Common myeloid progenitor, CD34-positive (primary cell): Measurements from ENCODE around the gene TSPAN18.

Experiments used
- CTCF ChIA-PET: fragments of 350-600 bp; sonication (Branson Sonifier 250); formaldehyde crosslinking; loops from one replicate; lab custom pipeline; 2021; ENCODE audit warnings: antibody characterized with exemption; lab: Charles Lee
- POLR2A ChIA-PET: fragments of 350-600 bp; sonication (Branson Sonifier 250); formaldehyde crosslinking; loops from one replicate; lab custom pipeline; 2021; ENCODE audit warnings: antibody characterized with exemption; lab: Charles Lee
- DNase-seq, 3 donors: peaks; one replicate each; pipeline versions ENCODE4 v3.0.0 to v3.0.0-alpha.2; 2013
- H3K27ac ChIP-seq, 2 experiments: 1 replicate in 1 of 2; 2 replicates in 1 of 2; pipeline ENCODE4 v1.7.0; 2013; ENCODE audit warnings: inconsistent platforms in 2 of 2, low read length in 2 of 2, mild to moderate bottlenecking in 2 of 2, low read depth in 1 of 2, moderate library complexity in 1 of 2; ENCODE audit not compliant: severe bottlenecking in 2 of 2, insufficient read depth in 1 of 2, poor library complexity in 1 of 2
- H3K27me3 ChIP-seq, 5 experiments: replicated peaks in 2 of 5; 1 replicate in 3 of 5; 2 replicates in 2 of 5; pipeline versions ENCODE4 v1.6.1 to v1.7.0; 2013; ENCODE audit warnings: low read length in 4 of 5, mild to moderate bottlenecking in 2 of 5, moderate library complexity in 2 of 5, inconsistent platforms in 1 of 5; ENCODE audit not compliant: insufficient read depth in 5 of 5, control insufficient read depth in 4 of 5
- H3K36me3 ChIP-seq, 4 experiments: 1 replicate in 2 of 4; 2 replicates in 2 of 4; pipeline versions ENCODE4 v1.6.1 to v1.7.0; 2013; ENCODE audit warnings: low read length in 3 of 4, control low read depth in 1 of 4, mild to moderate bottlenecking in 1 of 4; ENCODE audit not compliant: control insufficient read depth in 4 of 4, insufficient read depth in 4 of 4
- H3K4me1 ChIP-seq, 4 experiments: 1 replicate in 3 of 4; 2 replicates in 1 of 4; pipeline versions ENCODE4 v1.6.1 to v1.7.1; 2013; ENCODE audit warnings: low read length in 3 of 4, mild to moderate bottlenecking in 3 of 4, control low read depth in 1 of 4, inconsistent platforms in 1 of 4, moderate library complexity in 1 of 4; ENCODE audit not compliant: control insufficient read depth in 4 of 4, insufficient read depth in 4 of 4; ENCODE audit errors: control extremely low read depth in 1 of 4
- H3K4me3 ChIP-seq, 7 experiments: 1 replicate in 4 of 7; 2 replicates in 3 of 7; pipeline versions ENCODE4 v1.5.1 to v1.7.0; 2013; ENCODE audit warnings: mild to moderate bottlenecking in 7 of 7, low read length in 6 of 7, moderate library complexity in 6 of 7, inconsistent platforms in 2 of 7, low read depth in 2 of 7, control low read depth in 1 of 7; ENCODE audit not compliant: insufficient read depth in 4 of 7, control insufficient read depth in 1 of 7; ENCODE audit errors: extremely low read depth in 1 of 7
- H3K9me3 ChIP-seq, 5 experiments: 1 replicate in 4 of 5; 2 replicates in 1 of 5; pipeline versions ENCODE4 v1.6.1 to v1.7.1; 2013; ENCODE audit warnings: low read length in 4 of 5, mild to moderate bottlenecking in 2 of 5, inconsistent platforms in 1 of 5, low read depth in 1 of 5, moderate library complexity in 1 of 5; ENCODE audit not compliant: control insufficient read depth in 4 of 5, insufficient read depth in 2 of 5; ENCODE audit errors: control extremely low read depth in 1 of 5
- WGBS: methylation state at CpG from one replicate; pipeline ENCODE4 v1.1.5; 2013; ENCODE audit not compliant: insufficient coverage; 5-methylcytosine and 5-hydroxymethylcytosine counted together

TSPAN18 gene

DNA sequence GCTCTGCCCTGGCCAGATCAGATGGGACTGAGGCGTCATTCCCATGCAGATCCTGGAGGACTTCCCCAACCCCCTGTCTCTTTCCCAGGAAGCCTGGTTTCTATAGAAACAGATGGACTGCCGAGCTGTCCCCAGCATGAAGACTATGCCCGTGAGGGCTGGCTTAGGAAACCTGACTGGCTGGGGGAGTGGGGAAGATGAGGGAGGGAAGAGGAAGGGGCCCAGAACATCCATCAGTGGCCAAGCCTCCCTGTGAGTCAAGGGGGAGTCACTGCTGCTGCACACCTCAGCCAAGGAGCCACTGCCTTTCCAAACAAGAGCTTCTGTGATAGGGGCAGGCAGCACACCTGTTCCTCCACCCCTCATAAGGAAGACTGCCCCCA lies 218.1 kb downstream of the TSPAN18 start:
- Histone ChIP-seq H3K4me3 (no peak overlapping the region), H3K36me3 (no peaks in the 10 kb centered on the region), H3K4me1 (peaks cover 3 to 56% (median 34%) of the 10 kb centered on the region in 4 experiments), H3K9me3 (no peaks in the 10 kb centered on the region), H3K27ac (no peak overlapping the region), H3K27me3 (peaks cover 0 to 4% (median 0%) of the 10 kb centered on the region in 5 experiments)
- ChIA-PET CTCF (interaction anchor here (0.7 to 24.4 kb wide), 7 partner anchors 8 to 154 kb away, joined by 3 to 1197 read pairs (median 4); no protein-coding TSS in a partner anchor), POLR2A (interaction anchor here (0.6 kb wide), 1 partner anchor 384 kb away, joined by 4 read pairs; no protein-coding TSS in a partner anchor)
- DNase-seq = no peak
- WGBS = 55% methylated on average over 2 of the region's 3 CpGs

DNA sequence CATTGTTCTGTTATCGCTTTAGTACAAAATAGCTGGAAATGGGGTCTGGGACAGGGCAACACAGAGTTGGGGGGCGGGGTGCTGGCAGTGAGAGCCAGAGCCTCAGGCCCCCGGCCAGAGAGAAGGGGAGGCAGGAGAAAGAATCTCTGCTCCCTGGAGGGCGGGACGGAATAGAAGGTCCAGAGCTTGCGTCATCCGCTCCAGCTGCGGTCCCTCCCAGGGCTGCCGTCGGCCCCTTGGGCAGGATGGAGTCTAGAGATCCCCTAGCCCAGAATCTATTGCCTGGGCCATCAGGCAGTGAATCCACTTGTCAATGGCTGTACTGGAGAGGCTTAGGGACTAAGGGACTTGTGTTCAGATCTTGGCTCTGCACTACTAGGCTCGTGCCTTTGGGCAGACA lies 218.9 kb downstream of the TSPAN18 start:
- Histone ChIP-seq H3K36me3 (no peaks in the 10 kb centered on the region), H3K9me3 (no peaks in the 10 kb centered on the region), H3K27me3 (peaks cover 0 to 4% (median 0%) of the 10 kb centered on the region in 5 experiments), H3K4me1 (peaks cover 3 to 59% (median 37%) of the 10 kb centered on the region in 4 experiments), H3K27ac (no peak overlapping the region), H3K4me3 (no peak overlapping the region)
- DNase-seq = no peak
- WGBS = 95% methylated on average over 10 of the region's 11 CpGs
- CTCF ChIA-PET = interaction anchor here (0.7 to 24.4 kb wide), 10 partner anchors 9 to 153 kb away, joined by 3 to 1197 read pairs (median 4); no protein-coding TSS in a partner anchor
- POLR2A ChIA-PET = no interaction called here

DNA sequence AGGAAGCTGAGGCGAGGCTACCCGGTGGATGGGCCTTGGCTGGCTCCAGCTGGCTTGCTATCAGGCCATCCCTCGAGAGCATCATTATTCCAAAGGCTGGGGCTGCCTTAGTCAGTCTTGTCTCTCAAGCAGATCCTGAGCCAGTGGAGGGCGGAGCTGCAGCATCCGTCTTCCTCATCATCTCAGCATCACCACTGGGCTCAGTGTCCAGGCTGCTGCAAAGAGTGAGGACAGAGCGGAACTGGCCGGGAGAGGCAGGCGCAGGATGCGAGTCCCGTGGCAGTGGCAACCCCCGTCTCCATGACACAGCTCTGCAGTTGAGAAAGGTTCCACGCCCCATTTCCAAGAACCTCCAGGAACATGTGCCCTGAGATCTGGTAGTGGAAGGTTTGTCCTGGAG lies 219.5 kb downstream of the TSPAN18 start:
- Histone ChIP-seq H3K4me1 (peaks cover 3 to 57% (median 40%) of the 10 kb centered on the region in 4 experiments), H3K36me3 (no peaks in the 10 kb centered on the region), H3K27me3 (peaks cover 0 to 4% (median 0%) of the 10 kb centered on the region in 5 experiments), H3K9me3 (no peaks in the 10 kb centered on the region), H3K4me3 (no peak overlapping the region), H3K27ac (no peak overlapping the region)
- DNase-seq = no peak
- WGBS = 94% methylated on average over 10 of the region's 12 CpGs
- ChIA-PET CTCF (interaction anchor here (1.3 to 24.4 kb wide), 7 partner anchors 9 to 152 kb away, joined by 4 to 1197 read pairs (median 6); no protein-coding TSS in a partner anchor), POLR2A (interaction anchor here (0.6 kb wide), 1 partner anchor 156 kb away, joined by 3 read pairs; no protein-coding TSS in a partner anchor)

DNA sequence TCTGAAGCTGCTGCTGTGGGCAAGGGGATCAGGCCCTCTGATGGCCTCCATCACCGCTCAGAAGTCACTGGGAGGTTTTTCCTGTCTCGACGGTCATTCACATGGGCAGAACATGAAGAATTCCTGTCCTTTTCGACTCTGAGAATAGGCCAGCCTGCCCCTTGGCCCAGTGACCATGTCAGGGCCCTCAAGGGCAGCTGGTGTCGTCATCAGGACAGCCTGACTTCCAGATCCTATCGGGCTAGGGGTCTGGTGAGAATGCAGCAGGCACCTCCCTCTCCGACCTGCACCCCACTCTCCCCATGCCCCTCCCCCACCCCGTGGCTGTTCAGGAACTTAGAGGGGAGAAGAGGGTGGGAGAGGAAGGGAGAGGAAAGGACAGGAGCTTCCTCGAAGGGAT lies 220.4 kb downstream of the TSPAN18 start:
- no peaks in the 10 kb centered on the region for H3K9me3 ChIP-seq
- 88% methylated on average over 6 of the region's 9 CpGs for WGBS
- no peaks in the 10 kb centered on the region for H3K36me3 ChIP-seq
- peaks cover 3 to 48% (median 38%) of the 10 kb centered on the region in 4 experiments for H3K4me1 ChIP-seq
- H3K27ac ChIP-seq = no peak overlapping the region
- ChIA-PET CTCF (interaction anchor here (1.2 to 24.4 kb wide), 6 partner anchors 8 to 824 kb away, joined by 3 to 1197 read pairs (median 8); no protein-coding TSS in a partner anchor), POLR2A (interaction anchor here (0.6 kb wide), 1 partner anchor 25 kb away, joined by 6 read pairs; no protein-coding TSS in a partner anchor)
- H3K4me3 ChIP-seq = no peak overlapping the region
- peaks cover 0 to 4% (median 0%) of the 10 kb centered on the region in 5 experiments for H3K27me3 ChIP-seq
- no peak for DNase-seq

DNA sequence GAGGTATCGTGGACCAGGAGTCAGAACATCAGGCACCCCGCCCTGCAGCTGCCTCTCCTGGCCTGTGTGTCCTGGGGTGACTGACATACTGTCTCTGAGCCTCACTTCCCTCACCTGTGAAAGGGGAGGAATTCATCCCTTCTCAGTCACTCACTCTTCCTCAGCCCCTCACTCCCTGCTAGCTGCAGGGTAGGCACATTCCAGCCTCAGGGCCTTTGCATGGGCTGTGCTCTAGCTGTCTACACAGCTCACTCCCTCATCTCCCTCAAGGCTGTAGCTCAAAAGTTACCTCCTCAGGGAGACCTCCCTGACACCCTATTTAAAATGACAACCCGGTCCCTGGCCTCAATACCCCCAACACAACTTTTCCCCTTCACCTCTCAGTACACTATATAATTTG lies 221.4 kb downstream of the TSPAN18 start:
- POLR2A ChIA-PET = no interaction called here

DNA sequence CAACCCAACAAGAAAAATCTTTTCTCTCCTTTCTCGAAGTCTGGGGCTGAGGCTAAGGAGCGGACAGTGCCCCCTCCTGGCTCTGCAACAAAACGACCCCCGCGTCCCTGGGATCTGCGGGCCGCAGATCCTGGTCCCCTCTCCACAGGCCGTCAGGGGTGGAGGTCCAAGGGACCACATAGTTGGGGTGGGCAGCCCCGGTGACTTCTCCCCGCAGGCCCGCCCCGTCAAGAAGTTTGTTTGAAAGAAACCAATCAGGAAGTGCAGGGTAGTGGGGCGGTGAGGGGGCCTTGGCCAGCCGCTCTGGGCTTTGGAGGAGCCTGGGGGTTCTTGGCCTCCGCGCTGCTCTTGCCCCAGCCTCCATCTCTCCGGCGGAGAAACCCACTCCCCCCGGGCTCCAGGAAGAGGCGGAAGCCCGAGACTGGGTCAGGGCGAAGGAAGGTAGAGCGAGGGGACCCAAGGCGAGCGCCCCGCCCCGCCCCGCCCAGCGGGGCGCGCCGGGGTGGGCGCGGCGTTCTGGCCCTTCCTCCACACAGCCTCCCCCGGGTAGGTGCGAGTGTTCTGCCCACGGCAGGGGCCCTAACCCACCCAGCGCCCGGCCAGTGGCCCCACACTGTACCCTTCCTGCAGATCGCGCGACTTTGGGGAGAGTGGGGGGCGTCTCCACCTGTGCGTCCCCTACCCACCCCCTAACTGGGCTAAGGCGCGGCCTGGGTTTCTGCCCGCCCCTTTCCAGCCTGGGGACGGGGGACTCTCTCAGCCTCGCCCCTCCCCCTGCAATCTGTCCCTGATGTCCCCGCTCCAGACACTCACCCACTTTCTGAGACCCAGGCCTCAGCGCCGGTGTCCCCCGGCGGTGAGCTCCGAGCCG lies 222.6 kb downstream of the TSPAN18 start:
- Histone ChIP-seq H3K27me3 (peaks cover 0 to 4% (median 0%) of the 10 kb centered on the region in 5 experiments), H3K9me3 (no peaks in the 10 kb centered on the region), H3K4me1 (peaks cover 0 to 30% (median 22%) of the 10 kb centered on the region in 4 experiments), H3K27ac (no peak overlapping the region), H3K36me3 (no peaks in the 10 kb centered on the region), H3K4me3 (peak overlapping the region; percentile 51 to 86 (median 75))
- 4% methylated on average over 34 of the region's 57 CpGs for WGBS
- POLR2A ChIA-PET = no interaction called here
- CTCF ChIA-PET = interaction anchor here (0.6 to 24.4 kb wide), 13 partner anchors 9 to 579 kb away, joined by 3 to 1197 read pairs (median 4); no protein-coding TSS in a partner anchor
- DNase-seq = peak; percentile 49 to 72 (median 71)

More for the DNA sequence above, 221.4 kb downstream of the TSPAN18 start:
- 100% methylated on average over 2 of the region's 3 CpGs for WGBS
- CTCF ChIA-PET = interaction anchor here (0.9 to 24.4 kb wide), 10 partner anchors 8 to 823 kb away, joined by 3 to 1197 read pairs (median 3); no protein-coding TSS in a partner anchor
- Histone ChIP-seq H3K4me3 (no peak overlapping the region), H3K9me3 (no peaks in the 10 kb centered on the region), H3K36me3 (no peaks in the 10 kb centered on the region), H3K27ac (no peak overlapping the region), H3K27me3 (peaks cover 0 to 4% (median 0%) of the 10 kb centered on the region in 5 experiments), H3K4me1 (peaks cover 3 to 38% (median 28%) of the 10 kb centered on the region in 4 experiments)
- DNase-seq = no peak
